ENCODE data around the gene SNX13.

Gene SNX13

GRCh38 chr7:17832820-17833355 lies 107.4 kb downstream of the SNX13 start:
- no peak for TF ChIP-seq POLR2A (IDR thresholded peaks at IDR 0.05; ENCODE audit: extremely low read depth, insufficient read length)
- DNase-seq (ENCODE audit: low read depth), result no peak

DNA sequence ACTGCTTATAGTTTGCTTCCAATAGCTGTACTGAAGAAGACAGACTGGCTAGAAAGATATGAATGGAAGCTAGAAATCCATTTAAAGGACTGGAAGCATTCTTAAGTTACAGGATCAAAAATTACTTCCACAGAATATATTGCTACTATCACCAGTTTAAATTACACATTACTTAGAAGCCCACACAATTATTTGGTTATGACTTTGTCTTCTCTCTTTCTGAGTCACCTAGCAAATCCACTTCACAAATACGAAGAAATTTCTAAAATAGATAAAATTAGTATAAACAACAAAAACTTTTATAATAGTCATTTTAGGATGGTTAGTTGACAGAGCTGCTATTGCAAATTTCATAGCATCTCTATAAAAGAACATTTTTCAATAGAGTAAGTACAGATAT lies 108.1 kb downstream of the SNX13 start:
- TF ChIP-seq CTCF (IDR thresholded peaks at IDR 0.05; ENCODE audit: low read depth, low read length), result no peak
- no peak for TF ChIP-seq MYC (IDR thresholded peaks at IDR 0.05; ENCODE audit: low read depth, low read length)
- no peak for TF ChIP-seq POLR2A (IDR thresholded peaks at IDR 0.05; ENCODE audit: extremely low read depth, insufficient read length)
- TF ChIP-seq, protein P1, sequence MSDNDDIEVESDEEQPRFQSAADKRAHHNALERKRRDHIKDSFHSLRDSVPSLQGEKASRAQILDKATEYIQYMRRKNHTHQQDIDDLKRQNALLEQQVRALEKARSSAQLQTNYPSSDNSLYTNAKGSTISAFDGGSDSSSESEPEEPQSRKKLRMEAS (IDR thresholded peaks at IDR 0.05; ENCODE audit: low read depth, low read length), result no peak
- H3K4me3 ChIP-seq (ENCODE audit: low read depth, low read length), result no peak overlapping the region
- no peak for DNase-seq (ENCODE audit: low read depth)

More at GRCh38 chr7:17832820-17833355, 107.4 kb downstream of the SNX13 start:
- no peak overlapping the region for H3K4me3 ChIP-seq (ENCODE audit: low read depth, low read length)

- TF ChIP-seq CTCF (IDR thresholded peaks at IDR 0.05; ENCODE audit: low read depth, low read length), result no peak
- no peak for TF ChIP-seq POLR2A (IDR thresholded peaks at IDR 0.05; ENCODE audit: extremely low read depth, insufficient read length)
- no peak for TF ChIP-seq MYC (IDR thresholded peaks at IDR 0.05; ENCODE audit: low read depth, low read length)
- TF ChIP-seq, protein P1 (IDR thresholded peaks at IDR 0.05; ENCODE audit: low read depth, low read length), result no peak
- DNase-seq (ENCODE audit: low read depth), result no peak
- H3K4me3 ChIP-seq (ENCODE audit: low read depth, low read length), result no peak overlapping the region
Observed at GRCh38 chr7:17830206-17830605, 110.1 kb downstream of the SNX13 start.

DNA sequence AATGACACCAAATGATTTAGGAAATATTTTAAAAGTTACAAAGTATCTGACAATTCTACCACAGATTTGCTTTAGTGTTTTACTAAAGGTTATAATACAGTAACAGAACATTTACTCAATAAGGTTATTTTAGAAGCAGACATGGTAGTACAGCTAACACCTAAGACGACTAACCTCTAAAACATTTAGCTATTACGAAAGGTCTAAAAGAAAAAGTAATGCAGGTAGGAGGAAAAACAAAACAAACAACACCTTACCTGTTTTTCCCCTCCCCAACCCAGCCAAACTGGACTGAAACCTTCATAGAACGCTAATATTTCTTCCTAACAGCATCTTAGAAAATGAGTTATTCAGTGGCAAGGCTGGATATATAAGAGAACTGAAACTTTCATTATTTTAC lies 111.3 kb downstream of the SNX13 start:
- no peak for DNase-seq (ENCODE audit: low read depth)
- H3K4me3 ChIP-seq (ENCODE audit: low read depth, low read length), result no peak overlapping the region
- TF ChIP-seq MYC (IDR thresholded peaks at IDR 0.05; ENCODE audit: low read depth, low read length), result no peak
- TF ChIP-seq, protein P1 (IDR thresholded peaks at IDR 0.05; ENCODE audit: low read depth, low read length), result no peak
- TF ChIP-seq CTCF (IDR thresholded peaks at IDR 0.05; ENCODE audit: low read depth, low read length), result no peak
- no peak for TF ChIP-seq POLR2A (IDR thresholded peaks at IDR 0.05; ENCODE audit: extremely low read depth, insufficient read length)

GRCh38 chr7:17822547-17823173 lies 117.6 kb downstream of the SNX13 start:
- no peak for DNase-seq (ENCODE audit: low read depth)
- H3K4me3 ChIP-seq (ENCODE audit: low read depth, low read length), result no peak overlapping the region
- TF ChIP-seq CTCF (IDR thresholded peaks at IDR 0.05; ENCODE audit: low read depth, low read length) (no peak), MYC (IDR thresholded peaks at IDR 0.05; ENCODE audit: low read depth, low read length) (no peak), POLR2A (IDR thresholded peaks at IDR 0.05; ENCODE audit: extremely low read depth, insufficient read length) (no peak)
- TF ChIP-seq, protein P1 (IDR thresholded peaks at IDR 0.05; ENCODE audit: low read depth, low read length), result no peak

GRCh38 chr7:17816903-17817302 lies 123.4 kb downstream of the SNX13 start:
- H3K4me3 ChIP-seq (ENCODE audit: low read depth, low read length), result no peak overlapping the region
- no peak for DNase-seq (ENCODE audit: low read depth)
- TF ChIP-seq, protein P1 (IDR thresholded peaks at IDR 0.05; ENCODE audit: low read depth, low read length), result no peak
- no peak for TF ChIP-seq MYC (IDR thresholded peaks at IDR 0.05; ENCODE audit: low read depth, low read length)
- TF ChIP-seq POLR2A (IDR thresholded peaks at IDR 0.05; ENCODE audit: extremely low read depth, insufficient read length), result no peak
- no peak for TF ChIP-seq CTCF (IDR thresholded peaks at IDR 0.05; ENCODE audit: low read depth, low read length)
